Sigmoid colon (tissue), 4 donors: ENCODE results near the gene TBX5.

ENCODE experiments used
- EP300 ChIP-seq, 4 donors: sonication (generic); formaldehyde crosslinking; IDR thresholded peaks; one replicate each; pipeline ENCODE4 v1.6.1; 2017; ENCODE audit warnings: antibody characterized with exemption in 4 of 4
- POLR2A ChIP-seq, 2 donors: fragments of 450-650 bp; IDR thresholded peaks; one replicate each; pipeline ENCODE4 v1.6.1; 2016; ENCODE audit warnings: antibody characterized with exemption in 2 of 2, mild to moderate bottlenecking in 2 of 2, moderate library complexity in 2 of 2
- POLR2AphosphoS5 ChIP-seq, 4 donors: sonication (generic); formaldehyde crosslinking; IDR thresholded peaks; one replicate each; pipeline ENCODE4 v1.6.1; 2017; ENCODE audit warnings: antibody characterized with exemption in 4 of 4
- TF ChIP-seq, protein P1 (sequence below), 4 experiments: fragments of 450-650 bp in 3 of 4; fragments of 200-600 bp in 1 of 4; IDR thresholded peaks; one replicate each; pipeline ENCODE4 v1.5.1; 2016 to 2019; ENCODE audit warnings: antibody characterized with exemption in 4 of 4, mild to moderate bottlenecking in 3 of 4, moderate library complexity in 2 of 4

GRCh38 chr12:114335607-114336006, 70.3 kb downstream of the TBX5 start:
- TF ChIP-seq, protein P1, sequence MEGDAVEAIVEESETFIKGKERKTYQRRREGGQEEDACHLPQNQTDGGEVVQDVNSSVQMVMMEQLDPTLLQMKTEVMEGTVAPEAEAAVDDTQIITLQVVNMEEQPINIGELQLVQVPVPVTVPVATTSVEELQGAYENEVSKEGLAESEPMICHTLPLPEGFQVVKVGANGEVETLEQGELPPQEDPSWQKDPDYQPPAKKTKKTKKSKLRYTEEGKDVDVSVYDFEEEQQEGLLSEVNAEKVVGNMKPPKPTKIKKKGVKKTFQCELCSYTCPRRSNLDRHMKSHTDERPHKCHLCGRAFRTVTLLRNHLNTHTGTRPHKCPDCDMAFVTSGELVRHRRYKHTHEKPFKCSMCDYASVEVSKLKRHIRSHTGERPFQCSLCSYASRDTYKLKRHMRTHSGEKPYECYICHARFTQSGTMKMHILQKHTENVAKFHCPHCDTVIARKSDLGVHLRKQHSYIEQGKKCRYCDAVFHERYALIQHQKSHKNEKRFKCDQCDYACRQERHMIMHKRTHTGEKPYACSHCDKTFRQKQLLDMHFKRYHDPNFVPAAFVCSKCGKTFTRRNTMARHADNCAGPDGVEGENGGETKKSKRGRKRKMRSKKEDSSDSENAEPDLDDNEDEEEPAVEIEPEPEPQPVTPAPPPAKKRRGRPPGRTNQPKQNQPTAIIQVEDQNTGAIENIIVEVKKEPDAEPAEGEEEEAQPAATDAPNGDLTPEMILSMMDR (IDR thresholded peaks at IDR 0.05): no peak
- no peak for TF ChIP-seq POLR2A (IDR thresholded peaks at IDR 0.05)
- TF ChIP-seq EP300 (IDR thresholded peaks at IDR 0.05): no peak
- TF ChIP-seq POLR2AphosphoS5 (IDR thresholded peaks at IDR 0.05): no peak
